HL-60/S4 treated with phorbol 12-myristate 13-acetate at 8.2 ng/mL for 4 days and 3 days (cell line): ENCODE results near the gene C9orf78.

ENCODE experiments used
- in situ Hi-C: fragments of 300-500 bp; cut with MboI; formaldehyde crosslinking; loops from 2 replicates; pipeline ENCODE4 v1.15.0; 2022; ENCODE audit warnings: low sequenced_read_pairs

Gene C9orf78

DNA sequence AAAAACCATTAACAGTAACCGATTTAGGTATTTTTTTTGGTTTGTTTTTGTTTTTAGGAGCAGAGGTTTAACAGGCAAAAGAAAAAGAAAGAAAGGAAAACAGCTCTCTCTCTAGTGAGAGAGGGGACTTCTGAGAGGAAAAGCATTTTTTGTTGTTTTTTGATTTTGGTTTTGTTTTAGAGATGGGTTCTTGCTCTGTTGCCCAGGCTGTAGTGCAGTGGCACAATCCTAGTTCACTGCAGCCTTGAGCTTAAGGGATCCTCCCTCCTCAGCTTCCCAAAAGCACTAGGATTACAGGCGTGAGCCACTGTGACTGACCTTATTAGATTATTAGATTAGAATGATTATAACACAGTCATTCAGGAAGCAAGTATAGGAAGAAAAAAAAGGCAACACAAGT, 10.3 kb upstream of the C9orf78 start:
- in situ Hi-C loops = no loop called here

DNA sequence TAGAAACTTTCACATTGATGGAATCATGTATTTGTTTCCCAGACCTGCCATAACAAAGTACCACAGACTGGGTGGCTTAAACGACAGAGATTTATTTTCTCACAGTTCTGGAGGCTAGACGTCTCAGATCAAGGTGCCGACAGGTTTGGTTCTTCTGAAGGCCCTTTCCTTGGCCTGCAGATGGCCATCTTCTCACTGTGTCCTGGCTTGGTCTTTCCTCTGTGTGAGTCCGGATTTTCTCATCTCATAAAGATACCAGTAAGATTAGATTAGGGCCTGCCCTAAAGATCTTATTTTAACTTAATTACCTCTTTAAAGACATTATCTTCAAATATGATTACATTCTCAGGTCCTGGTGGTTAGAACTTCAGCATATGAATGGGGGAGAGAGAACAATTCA, 6.0 kb upstream of the C9orf78 start:
- in situ Hi-C loops = no loop called here

GRCh38 chr9:129840034-129840433, 5.0 kb upstream of the C9orf78 start:
- in situ Hi-C loops = no loop called here

DNA sequence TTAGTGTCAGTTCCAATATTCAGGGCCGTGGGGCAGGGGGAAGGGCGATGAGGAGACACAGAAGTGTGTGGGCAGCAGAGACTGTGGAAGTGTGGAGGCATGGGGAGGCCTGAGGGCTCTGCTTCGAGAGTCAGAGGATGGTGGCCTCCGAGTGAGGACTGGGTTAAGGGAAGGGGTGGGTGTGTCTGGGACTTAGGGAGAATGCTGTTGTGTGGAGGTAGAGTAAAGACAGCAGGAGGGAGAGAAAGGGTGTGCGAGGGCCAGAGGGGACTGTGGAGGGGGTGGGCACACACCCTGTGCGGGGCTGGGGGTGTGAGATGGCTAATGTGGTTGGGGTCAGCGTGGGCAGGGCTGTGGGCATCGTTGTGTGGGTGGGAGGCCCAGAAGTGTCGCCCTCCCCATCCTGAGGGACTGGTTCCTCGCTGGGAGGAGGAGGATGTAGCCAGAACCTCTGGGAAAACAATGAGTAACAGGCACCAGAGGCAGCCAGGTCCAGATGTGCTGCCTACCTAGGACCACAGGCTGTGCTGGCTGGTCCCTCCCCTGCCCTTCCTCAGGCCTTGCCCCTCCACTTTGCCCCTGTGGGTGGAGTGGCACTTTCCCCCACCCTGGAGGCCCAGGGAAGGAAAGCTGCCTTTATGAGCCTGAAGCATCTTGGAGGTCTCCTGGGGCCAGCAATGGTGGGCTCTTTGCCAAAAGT, 4.4 kb upstream of the C9orf78 start:
- in situ Hi-C loops = no loop called here

DNA sequence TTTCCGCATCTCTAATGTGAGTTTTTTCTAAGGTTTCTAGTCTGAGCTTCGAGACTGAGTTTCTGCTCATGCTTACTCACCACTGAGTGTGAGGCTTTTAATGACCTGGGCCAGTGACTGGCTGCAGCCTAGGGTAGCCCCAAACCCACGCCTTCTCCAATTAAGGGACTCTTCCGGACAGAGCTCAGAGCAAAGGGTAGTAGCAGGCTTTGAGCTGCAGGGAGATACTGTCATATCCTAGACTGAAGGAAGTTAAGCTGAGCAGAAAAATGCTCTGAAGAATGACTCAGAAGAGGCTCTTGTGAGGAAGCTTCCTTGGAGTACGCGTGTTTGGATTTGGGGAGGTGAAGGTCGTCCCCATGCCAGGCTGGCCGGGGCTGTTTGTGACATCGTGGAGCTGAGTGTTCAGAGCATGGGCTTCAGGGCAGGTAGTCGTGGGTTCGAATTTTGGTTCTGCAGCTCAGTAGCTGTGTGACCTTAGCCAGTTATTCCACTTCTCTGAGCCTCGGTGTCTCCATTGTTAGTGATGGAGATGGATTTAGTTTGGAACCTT, 3.7 kb upstream of the C9orf78 start:
- in situ Hi-C loops = no loop called here

DNA sequence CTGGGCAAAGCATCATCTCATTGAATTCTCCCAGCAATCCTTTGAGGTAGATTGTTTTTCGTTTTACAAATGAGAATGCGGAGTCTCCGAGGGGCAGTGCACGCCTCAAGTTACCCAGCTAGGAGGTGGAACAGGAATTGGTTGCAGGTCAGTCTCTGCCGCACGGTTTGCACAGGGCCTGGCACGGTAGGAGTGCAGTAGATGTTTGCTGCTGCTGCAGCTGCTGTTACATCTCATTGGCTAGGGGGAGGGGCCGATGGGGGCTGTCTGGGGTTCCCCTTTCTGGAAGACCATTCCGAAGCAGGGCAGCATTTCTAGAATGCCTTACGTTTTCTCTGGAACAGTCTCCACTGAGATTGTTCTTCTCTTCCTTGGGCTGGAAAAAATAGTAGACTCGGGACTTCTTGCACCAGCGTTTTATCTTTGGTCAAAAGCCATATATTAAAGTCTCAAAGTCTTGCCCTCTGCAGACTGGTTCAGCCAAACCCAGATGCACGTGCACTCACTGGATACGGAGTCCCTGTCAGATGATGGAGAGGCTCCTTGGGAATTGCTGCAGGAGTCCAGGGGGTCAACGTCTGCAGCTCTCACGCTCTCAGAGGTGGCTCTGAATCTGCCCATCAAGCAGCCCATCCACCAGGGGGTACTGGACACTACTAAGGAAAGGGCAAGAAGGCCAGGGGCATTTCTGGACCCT, 1.4 kb upstream of the C9orf78 start:
- in situ Hi-C loops = no loop called here

GRCh38 chr9:129835860-129836223, 767 bp upstream of the C9orf78 start:
- in situ Hi-C loops = no loop called here

- in situ Hi-C loops = no loop called here
These were observed 467 bp downstream of the C9orf78 start for GRCh38 chr9:129834489-129835127.

DNA sequence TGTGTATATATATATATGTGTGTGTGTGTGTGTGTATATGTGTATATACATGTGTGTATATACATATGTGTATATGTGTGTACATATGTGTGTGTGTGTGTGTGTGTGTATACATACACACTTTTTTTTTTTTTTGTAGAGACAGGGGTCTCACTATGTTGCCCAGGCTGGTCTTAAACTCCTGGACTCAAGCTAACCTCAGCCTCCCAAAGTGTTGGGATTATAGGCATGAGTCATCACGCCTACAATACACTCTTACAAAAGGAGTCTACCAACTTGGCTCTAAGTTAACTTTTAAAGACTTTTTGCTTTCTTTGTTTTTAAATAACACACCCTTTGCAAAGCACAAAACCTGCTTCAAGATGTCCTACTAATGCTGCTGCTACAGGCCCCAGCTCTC, 2.1 kb downstream of the C9orf78 start:
- in situ Hi-C loops = no loop called here

DNA sequence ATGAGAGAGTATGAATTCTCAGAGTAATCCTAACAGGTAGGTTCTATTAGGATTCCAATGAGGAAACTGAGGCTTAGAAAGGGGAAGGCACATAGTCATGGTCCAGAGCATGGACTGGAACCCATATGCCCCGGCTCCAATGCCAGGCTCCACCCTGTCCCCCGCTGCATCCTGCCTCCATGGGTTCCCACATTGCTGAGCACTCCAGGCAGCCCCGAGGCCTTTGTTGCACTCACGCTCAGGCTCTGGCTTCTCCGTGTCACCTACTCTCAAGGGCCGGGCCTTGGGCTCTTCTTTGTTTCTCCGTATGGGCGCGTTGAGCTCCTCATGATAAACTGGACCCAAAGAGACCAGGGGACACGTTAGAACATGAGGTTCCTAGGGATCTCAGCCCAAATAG, 6.1 kb downstream of the C9orf78 start:
- in situ Hi-C loops = no loop called here

GRCh38 chr9:129828051-129828450, 7.0 kb downstream of the C9orf78 start:
- in situ Hi-C loops = no loop called here

GRCh38 chr9:129826759-129827158, 8.3 kb downstream of the C9orf78 start:
- in situ Hi-C loops = no loop called here

- in situ Hi-C loops = no loop called here
These were observed 8.7 kb downstream of the C9orf78 start for GRCh38 chr9:129826344-129826743.

- in situ Hi-C loops = no loop called here
These were observed 11.0 kb downstream of the C9orf78 start, which contains the start of gene TOR1A for GRCh38 chr9:129823935-129824601. TSS of gene TOR1A (minus strand) at chr9:129824136. CDS start at chr9:129824085, 51 bp downstream.

DNA sequence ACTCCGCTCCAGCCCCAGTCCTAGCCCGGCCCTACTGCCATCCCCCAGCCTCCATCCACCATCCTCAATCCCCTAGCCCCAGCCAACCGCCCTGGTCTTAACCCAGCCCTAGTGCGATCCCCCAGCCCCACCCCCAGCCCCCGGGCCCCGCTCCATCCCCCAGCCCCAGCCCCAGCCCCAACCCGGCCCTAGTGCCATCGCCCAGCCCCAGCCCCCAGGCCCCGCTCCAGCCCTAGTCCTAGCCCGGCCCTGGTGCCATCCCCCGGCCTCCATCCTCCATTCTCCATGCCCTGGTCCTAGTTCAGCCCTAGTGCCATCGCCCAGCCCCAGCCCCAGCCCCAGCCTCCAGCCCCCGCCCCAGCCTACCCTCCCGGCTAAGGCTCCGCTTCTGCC, 11.5 kb downstream of the C9orf78 start:
- in situ Hi-C loops = no loop called here

DNA sequence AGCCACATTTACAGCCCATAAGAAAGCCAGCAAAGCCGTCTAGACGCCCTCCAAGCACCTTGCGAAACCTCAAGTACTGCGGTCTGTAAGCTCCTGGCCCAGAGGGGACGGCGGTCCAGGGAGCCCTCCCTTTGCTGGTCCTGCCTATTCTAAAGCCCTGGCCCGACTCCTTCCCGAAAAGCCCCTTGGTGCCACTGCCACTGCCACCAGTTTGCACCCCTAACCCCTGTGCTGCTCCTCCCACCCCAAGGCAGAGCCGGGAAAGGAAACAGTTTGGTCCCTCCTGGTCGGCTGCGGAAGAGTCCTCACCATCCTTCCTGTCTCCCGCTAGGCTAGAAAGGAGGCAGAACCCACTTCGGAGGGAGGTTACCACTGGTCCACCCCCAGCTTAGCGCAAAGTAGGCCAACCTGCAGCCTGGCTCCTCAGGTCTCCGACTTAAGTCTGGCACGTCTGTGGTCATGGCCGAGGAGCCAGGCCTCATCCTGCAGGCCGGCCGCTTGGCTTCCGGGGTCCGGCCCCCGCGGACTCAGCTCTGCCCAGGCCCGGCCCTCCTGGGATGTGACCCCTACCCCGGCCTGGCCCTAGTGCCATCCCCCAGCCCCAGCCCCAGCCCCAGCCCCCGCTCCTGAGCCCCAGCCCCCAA, 12.1 kb downstream of the C9orf78 start:
- in situ Hi-C loops = no loop called here

- in situ Hi-C loops = no loop called here
These were observed 18.3 kb downstream of the C9orf78 start for GRCh38 chr9:129816501-129817435.

GRCh38 chr9:129815278-129815677, 19.8 kb downstream of the C9orf78 start:
- in situ Hi-C loops = no loop called here

DNA sequence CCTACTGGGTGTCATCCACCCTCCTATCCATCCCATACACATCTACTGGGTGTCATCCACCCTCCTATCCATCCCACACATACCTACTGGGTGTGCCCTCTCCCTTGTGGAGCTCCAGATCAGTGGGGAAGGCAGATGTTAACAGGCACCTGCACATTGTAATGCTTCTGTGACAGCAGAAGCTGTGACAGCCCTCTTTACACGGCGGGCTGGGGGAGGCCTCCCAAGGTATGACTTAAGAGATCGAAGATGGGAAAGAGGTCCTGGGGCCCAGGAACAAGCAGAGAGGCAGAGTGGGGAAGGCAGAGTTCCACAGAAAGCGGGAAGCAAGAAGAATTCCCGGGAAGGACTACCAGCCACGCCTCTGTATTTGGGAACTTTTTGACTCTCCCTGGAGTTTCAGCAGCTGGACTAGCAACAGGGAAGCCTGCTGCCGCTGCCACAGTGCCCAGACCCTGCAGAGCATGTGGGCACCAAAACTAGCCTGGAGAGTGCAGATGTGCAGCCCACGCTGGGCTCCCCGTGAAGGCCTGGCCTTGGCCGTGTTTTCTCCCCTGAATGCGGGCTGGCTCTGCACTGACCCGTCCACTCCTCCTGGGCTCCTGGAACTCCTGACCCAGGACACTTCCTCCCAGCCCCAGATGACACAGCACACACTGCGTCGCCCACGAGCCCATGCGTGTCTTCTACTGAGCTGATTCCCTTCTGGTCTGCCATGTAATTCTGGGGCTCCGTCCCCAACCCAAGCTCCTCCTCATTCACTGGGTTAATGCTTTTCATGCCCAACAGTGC, 20.4 kb downstream of the C9orf78 start:
- in situ Hi-C loops = no loop called here
